K562 (cell line): Measurements from ENCODE around the gene CDKL1. TPM values are rescaled to one million over a fixed set of nuclear protein-coding genes. Genes with fewer than 3 reads are reported as not detected.
A peak's percentile ranks its signal among the peaks of the same experiment; 100 is the strongest.

Source experiments
- ATAC-seq: fragments of 200-7000 bp; cut with Tn5 transposase; 3 replicates; pipeline ENCODE4 v1.9.1; 2020; ENCODE audit warnings: moderate library complexity
- BruUV-seq: library from RNA; stranded (reverse); fragments of 400-500 nt; replicated peaks from 2 replicates; lab custom pipeline; 2021; lab: Mats Ljungman, UMichigan
- CTCF ChIA-PET: fragments of 300-600 bp; formaldehyde crosslinking; extraction: SDS; loops from one replicate; lab custom pipeline; 2021; ENCODE audit warnings: low intra/inter-chr PET ratio; lab: Yijun Ruan, JAX
- POLR2A ChIA-PET: fragments of 300-600, 350-650 bp; sonication (Branson Sonifier 250); formaldehyde crosslinking; extraction: SDS; loops from one replicate; lab custom pipeline; 2021; ENCODE audit warnings: antibody characterized with exemption, inconsistent platforms; lab: Yijun Ruan, JAX
- DNase-seq, 4 experiments: peaks; one replicate each; pipeline versions ENCODE4 v3.0.0 to v3.0.0-alpha.2; 2011 to 2018; ENCODE audit warnings: low spot score in 3 of 4, mixed read lengths in 3 of 4; ENCODE audit errors: extremely low read depth in 1 of 4
- FAIRE-seq: peaks from 2 replicates; lab custom pipeline; 2011; peaks lifted over from hg19 to GRCh38; lab: Jason Lieb, UNC
- H2AFZ ChIP-seq: 2 replicates; pipeline ENCODE4 v1.6.0; 2011; ENCODE audit warnings: low read depth, low read length, control low read depth, inconsistent platforms
- H3K27ac ChIP-seq: fragments of 200-600 bp; 3 replicates; pipeline ENCODE4 v1.8.0; 2011; ENCODE audit warnings: low read depth, mild to moderate bottlenecking, control low read depth, inconsistent platforms, low read length, moderate library complexity, mixed read lengths; ENCODE audit errors: extremely low read depth
- H3K27me3 ChIP-seq, 2 experiments: fragments of 300-600 bp in 1 of 2; 2 replicates in 1 of 2; 3 replicates in 1 of 2; pipeline versions ENCODE4 v1.6.0 to v1.8.0; 2011; ENCODE audit warnings: inconsistent platforms in 2 of 2, low read length in 2 of 2, mild to moderate bottlenecking in 1 of 2, mixed read lengths in 1 of 2, moderate library complexity in 1 of 2; ENCODE audit not compliant: control insufficient read depth in 2 of 2, insufficient read depth in 2 of 2
- H3K36me3 ChIP-seq: fragments of 300-600 bp; 3 replicates; pipeline ENCODE4 v1.8.0; 2011; ENCODE audit warnings: mild to moderate bottlenecking, low read length, inconsistent platforms; ENCODE audit not compliant: control insufficient read depth, insufficient read depth
- H3K4me1 ChIP-seq, 2 experiments: fragments of 200-600 bp in 1 of 2; replicated peaks in 1 of 2; 2 replicates in 1 of 2; 3 replicates in 1 of 2; pipeline versions ENCODE4 v1.5.1 to v1.8.0; 2011; ENCODE audit warnings: inconsistent platforms in 2 of 2, low read length in 2 of 2, mild to moderate bottlenecking in 1 of 2, mixed read lengths in 1 of 2, moderate library complexity in 1 of 2; ENCODE audit not compliant: control insufficient read depth in 2 of 2, insufficient read depth in 2 of 2
- H3K4me2 ChIP-seq: 2 replicates; pipeline ENCODE4 v1.6.1; 2011; ENCODE audit warnings: low read length, control low read depth, inconsistent platforms, mixed read lengths; ENCODE audit not compliant: insufficient read depth
- H3K4me3 ChIP-seq: fragments of 200-600 bp; sonication (generic), shearing (Covaris generic); 2 replicates; pipeline ENCODE4 v1.5.1; 2016; ENCODE audit warnings: control low read depth, inconsistent platforms
- H3K79me2 ChIP-seq: fragments of 200-600 bp; 3 replicates; pipeline ENCODE4 v1.8.0; 2011; ENCODE audit warnings: low read length, inconsistent platforms; ENCODE audit not compliant: control insufficient read depth, insufficient read depth
- H3K9ac ChIP-seq, 2 experiments: 2 replicates each; pipeline versions ENCODE4 v1.6.0 to v1.6.1; 2011; ENCODE audit warnings: low read depth in 2 of 2, low read length in 2 of 2, control low read depth in 1 of 2, inconsistent platforms in 1 of 2, mild to moderate bottlenecking in 1 of 2, mixed read lengths in 1 of 2; ENCODE audit not compliant: insufficient read depth in 1 of 2
- H3K9me1 ChIP-seq: one replicate; pipeline ENCODE4 v1.6.0; 2011; ENCODE audit warnings: inconsistent platforms, mild to moderate bottlenecking, low read length, moderate library complexity; ENCODE audit not compliant: control insufficient read depth, insufficient read depth
- H3K9me3 ChIP-seq: replicated peaks from 2 replicates; pipeline ENCODE4 v1.5.1; 2011; ENCODE audit warnings: low read depth, low read length, inconsistent platforms; ENCODE audit not compliant: control insufficient read depth, insufficient read depth
- H4K20me1 ChIP-seq: replicated peaks from 2 replicates; pipeline ENCODE4 v1.6.1; 2011; ENCODE audit warnings: low read length, inconsistent platforms, mixed read lengths; ENCODE audit not compliant: control insufficient read depth, insufficient read depth
- GABPB2 ChIP-seq: fragments of 250-450 bp; sonication (Bioruptor Pico); conservative IDR thresholded peaks from 2 replicates; pipeline ENCODE4 v1.5.1; 2021; ENCODE audit warnings: mild to moderate bottlenecking
- MAFK ChIP-seq: IDR thresholded peaks from 2 replicates; pipeline ENCODE4 v1.6.1; 2011; ENCODE audit warnings: low read length, improper control_type of control experiment
- MAZ ChIP-seq, 2 experiments: fragments of 450-650 bp in 1 of 2; sonication (generic) in 1 of 2; formaldehyde crosslinking; IDR thresholded peaks in 1 of 2; conservative IDR thresholded peaks in 1 of 2; 2 replicates each; pipeline versions ENCODE4 v1.4.0 to v1.5.0; 2020; ENCODE audit warnings: mild to moderate bottlenecking in 1 of 2, missing genetic modification reagents in 1 of 2
- OTX1 ChIP-seq: fragments of 450-650 bp; formaldehyde crosslinking; IDR thresholded peaks from 2 replicates; pipeline ENCODE4 v1.4.0; 2022; ENCODE audit warnings: mild to moderate bottlenecking
- RBFOX2 ChIP-seq: fragments of 200-400 bp; formaldehyde crosslinking; IDR thresholded peaks from 2 replicates; pipeline ENCODE4 v1.6.1; 2017; ENCODE audit warnings: low read depth, mild to moderate bottlenecking, low read length, moderate library complexity
- THAP12 ChIP-seq: fragments of 250-450 bp; sonication (Bioruptor Pico); IDR thresholded peaks from 2 replicates; pipeline ENCODE4 v1.9.0; 2021; ENCODE audit warnings: mild to moderate bottlenecking, inconsistent platforms
- ZBTB7A ChIP-seq: IDR thresholded peaks from 2 replicates; pipeline ENCODE4 v1.6.1; 2011; ENCODE audit warnings: low read depth, mild to moderate bottlenecking, low read length, moderate library complexity, borderline replicate concordance; ENCODE audit not compliant: control insufficient read depth
- ZMIZ1 ChIP-seq, 2 experiments: fragments of 150-350 bp in 1 of 2; IDR thresholded peaks; 2 replicates each; pipeline ENCODE4 v1.6.1; 2012 to 2016; ENCODE audit warnings: low read depth in 2 of 2, low read length in 2 of 2, mild to moderate bottlenecking in 1 of 2, moderate library complexity in 1 of 2
- ZNF280B ChIP-seq: fragments of 250-450 bp; sonication (Bioruptor Pico); IDR thresholded peaks from 2 replicates; pipeline ENCODE4 v1.5.1; 2021; ENCODE audit warnings: mild to moderate bottlenecking
- ZNF316 ChIP-seq: fragments of 450-650 bp; IDR thresholded peaks from 2 replicates; pipeline ENCODE4 v1.6.1; 2016
- ZNF436 ChIP-seq: fragments of 250-450, 450-650 bp; sonication (Bioruptor Pico); formaldehyde crosslinking; IDR thresholded peaks from 2 replicates; pipeline ENCODE4 v1.7.0; 2020; ENCODE audit warnings: mild to moderate bottlenecking
- ZNF77 ChIP-seq: fragments of 250-450 bp; sonication (Bioruptor Pico); IDR thresholded peaks from 2 replicates; pipeline ENCODE4 v1.5.0; 2020
- ZNF830 ChIP-seq: fragments of 250-450 bp; sonication (Bioruptor Pico); IDR thresholded peaks from 2 replicates; pipeline ENCODE4 v1.5.0; 2021; ENCODE audit warnings: mild to moderate bottlenecking
- WGBS: fragments of 100-300 bp; shearing (Covaris generic); methylation state at CpG from one replicate; pipeline ENCODE4 v1.1.6; 2016; ENCODE audit warnings: low coverage, mixed read lengths; ENCODE audit not compliant: insufficient coverage; ENCODE audit errors: missing lambda C conversion rate; 5-methylcytosine and 5-hydroxymethylcytosine counted together
- in situ Hi-C: fragments of 300-500 bp; cut with MboI; formaldehyde crosslinking; loops from 4 replicates; pipeline ENCODE4 v1.15.0; 2018; ENCODE audit warnings: inconsistent platforms, mixed read lengths
- intact Hi-C: fragments of 100-400 bp; cut with micrococcal nuclease; formaldehyde crosslinking; loops from 2 replicates; pipeline ENCODE4 v1.14.2; 2022
- polyA plus RNA-seq, 8 experiments: library from polyadenylated mRNA; depleted of rRNA in 4 of 8; stranded (reverse) in 5 of 8; unstranded in 3 of 8; fragments of >200 nt; fragmentation: Nextera tagmentation in 2 of 8; fragmentation: Illumina TruSeq in 1 of 8; extraction: Ambion mirVana in 2 of 8; extraction: Trizol in 1 of 8; gene quantifications; 2 replicates each; pipeline versions ENCODE4 v1.2.1 to v1.2.3, GENCODE V29; 2011 to 2014; ENCODE audit warnings: inconsistent platforms in 1 of 8, missing spikeins in 1 of 8
- total RNA-seq, 7 experiments: library from RNA; depleted of rRNA in 6 of 7; stranded (reverse); fragments of >200 nt in 6 of 7; fragmentation: Illumina TruSeq in 2 of 7; extraction: Trizol in 2 of 7; gene quantifications; 2 replicates each; pipeline versions ENCODE4 v1.2.1 to v1.2.3, GENCODE V29; 2011 to 2021; ENCODE audit warnings: low replicate concordance in 1 of 7

CDKL1 gene
- total and polyA plus RNA-seq, 9 of the 15 experiments (the other 6 are each of a cell fraction or from before 2014, with no cell fraction given) = 2.3 to 35.0 (median 7.5) TPM

- ChIA-PET CTCF (no interaction called here), POLR2A (interaction anchor here (0.9 to 1.0 kb wide), 2 partner anchors 14 to 23 kb away, joined by 3 read pairs; no protein-coding TSS in a partner anchor)
- H4K20me1 ChIP-seq = no peaks in the 10 kb centered on the region
- H3K9ac ChIP-seq = no peak overlapping the region
- no peaks in the 10 kb centered on the region for H3K79me2 ChIP-seq
- no peaks in the 10 kb centered on the region for H3K9me1 ChIP-seq
- H3K4me2 ChIP-seq = no peak overlapping the region; the same call in 1 of the 2 replicates
- no peak for ATAC-seq
- H3K4me1 ChIP-seq = peaks cover 9 to 10% of the 10 kb centered on the region in 2 experiments; a peak in 3 of 5 replicates
- H3K36me3 ChIP-seq = no peaks in the 10 kb centered on the region
- intact Hi-C loops = no loop called here
- peak overlapping the region; percentile 74; the same call in 1 of the 2 replicates for H2AFZ ChIP-seq
- peak overlapping the region; percentile 48; the same call in 2 of the 3 replicates for H3K27ac ChIP-seq
- DNase-seq = no peak
- WGBS = 57% methylated on average over 3 of the region's 3 CpGs
- no peaks in the 10 kb centered on the region for H3K27me3 ChIP-seq
- TF ChIP-seq ZNF436 = no peak
- no peak for TF ChIP-seq THAP12 (CRISPR knock-in tag)
- no peak for TF ChIP-seq ZNF316
- no peak for TF ChIP-seq MAZ (CRISPR knock-in tag; conservative IDR thresholded peaks at IDR 0.05 in 1 of 2, IDR thresholded peaks at IDR 0.05 in 1 of 2)
- TF ChIP-seq ZBTB7A = no peak
- no peak for TF ChIP-seq ZNF830 (CRISPR knock-in tag)
- no peak for TF ChIP-seq RBFOX2
- no peak for TF ChIP-seq OTX1 (CRISPR knock-in tag)
- TF ChIP-seq ZMIZ1 (IDR thresholded peaks at IDR 0.05; ENCODE audit: low read depth in 2 of 2, low read length in 2 of 2) = no peak
- no peak for TF ChIP-seq ZNF77
- TF ChIP-seq MAFK = no peak
- no peak for TF ChIP-seq GABPB2
- no peak for TF ChIP-seq ZNF280B (CRISPR knock-in tag)
- no TSS peak for BruUV-seq
- H3K9me3 ChIP-seq = no peaks in the 10 kb centered on the region
- no peak for FAIRE-seq
- H3K4me3 ChIP-seq = no peak overlapping the region
- in situ Hi-C loops = no loop called here
Observed at GRCh38 chr14:50366115-50366514, 30.6 kb downstream of the CDKL1 start.
